ENCODE measurements around the gene F10. TPM values are rescaled to one million over a fixed set of nuclear protein-coding genes. Genes with fewer than 3 reads are reported as not detected.
A peak's percentile ranks its signal among the peaks of the same experiment; 100 is the strongest.

F10 gene
- total and polyA plus RNA-seq, 4 donors, result 2.5 to 18.8 (median 7.7) TPM

GRCh38 chr13:113152984-113153809 lies 30.6 kb downstream of the F10 start:
- DNase-seq, result peak; percentile 40 to 45 (median 41)
- Histone ChIP-seq H3K27me3 (ENCODE audit: control insufficient read depth in 3 of 3, insufficient read depth in 3 of 3, low read length in 2 of 3) (peaks cover 0 to 6% (median 2%) of the 10 kb centered on the region in 3 donors), H3K4me3 (peak overlapping the region; percentile 25), H3K27ac (ENCODE audit: low read depth in 1 of 2, low read length in 1 of 2) (peak overlapping the region; percentile 55 to 90), H3K36me3 (ENCODE audit: control insufficient read depth in 4 of 4, insufficient read depth in 4 of 4, low read length in 4 of 4) (no peaks in the 10 kb centered on the region), H3K9me3 (ENCODE audit: control insufficient read depth in 4 of 4, insufficient read depth in 3 of 4, low read length in 3 of 4) (no peaks in the 10 kb centered on the region), H3K4me1 (ENCODE audit: control insufficient read depth in 5 of 5, insufficient read depth in 5 of 5, low read length in 5 of 5) (peaks cover 0 to 21% (median 4%) of the 10 kb centered on the region in 5 donors), H3K9ac (ENCODE audit: insufficient read depth in 1 of 2, low read length in 2 of 2) (peak overlapping the region in 1 of 2 donors; percentile 78)
- peak; percentile 51 for ATAC-seq (ENCODE audit: insufficient read depth, low FRiP score)
- no peak for TF ChIP-seq CTCF (IDR thresholded peaks at IDR 0.05; ENCODE audit: control extremely low read depth, extremely low read depth)
- WGBS, 2 donors, result 5 to 18% methylated on average over 55 to 60 of the region's 60 CpGs

GRCh38 chr13:113153810-113154748 lies 31.5 kb downstream of the F10 start:
- peak; percentile 67 for ATAC-seq (ENCODE audit: insufficient read depth, low FRiP score)
- Histone ChIP-seq H3K4me1 (ENCODE audit: control insufficient read depth in 5 of 5, insufficient read depth in 5 of 5, low read length in 5 of 5) (peaks cover 0 to 21% (median 4%) of the 10 kb centered on the region in 5 donors), H3K27ac (ENCODE audit: low read depth in 1 of 2, low read length in 1 of 2) (peak overlapping the region; percentile 26 to 90)

GRCh38 chr13:113155201-113155600 lies 32.6 kb downstream of the F10 start:
- DNase-seq (peak in 1 of 3 donors; percentile 12), ATAC-seq (ENCODE audit: insufficient read depth, low FRiP score) (no peak)
- H3K27me3 ChIP-seq (ENCODE audit: control insufficient read depth in 3 of 3, insufficient read depth in 3 of 3, low read length in 2 of 3), result peaks cover 0 to 6% (median 2%) of the 10 kb centered on the region in 3 donors
- TF ChIP-seq CTCF (IDR thresholded peaks at IDR 0.05; ENCODE audit: control extremely low read depth, extremely low read depth), result no peak
- H3K4me1 ChIP-seq (ENCODE audit: control insufficient read depth in 5 of 5, insufficient read depth in 5 of 5, low read length in 5 of 5), result peaks cover 0 to 21% (median 4%) of the 10 kb centered on the region in 5 donors
- no peaks in the 10 kb centered on the region for H3K36me3 ChIP-seq (ENCODE audit: control insufficient read depth in 4 of 4, insufficient read depth in 4 of 4, low read length in 4 of 4)
- WGBS, 2 donors, result 81 to 93% methylated on average over 3 of the region's 3 CpGs
- H3K4me3 ChIP-seq, result no peak overlapping the region
- H3K9me3 ChIP-seq (ENCODE audit: control insufficient read depth in 4 of 4, insufficient read depth in 3 of 4, low read length in 3 of 4), result no peaks in the 10 kb centered on the region
- no peak overlapping the region for H3K27ac ChIP-seq (ENCODE audit: low read depth in 1 of 2, low read length in 1 of 2)
- no peak overlapping the region for H3K9ac ChIP-seq (ENCODE audit: insufficient read depth in 1 of 2, low read length in 2 of 2)

More at GRCh38 chr13:113153810-113154748, 31.5 kb downstream of the F10 start:
- peak overlapping the region in 1 of 2 donors; percentile 78 for H3K9ac ChIP-seq (ENCODE audit: insufficient read depth in 1 of 2, low read length in 2 of 2)
- H3K9me3 ChIP-seq (ENCODE audit: control insufficient read depth in 4 of 4, insufficient read depth in 3 of 4, low read length in 3 of 4), result no peaks in the 10 kb centered on the region
- H3K36me3 ChIP-seq (ENCODE audit: control insufficient read depth in 4 of 4, insufficient read depth in 4 of 4, low read length in 4 of 4), result no peaks in the 10 kb centered on the region
- H3K4me3 ChIP-seq, result no peak overlapping the region
- DNase-seq, result peak; percentile 78 to 83 (median 83)
- 4 to 6% methylated on average over 28 to 36 of the region's 76 CpGs for WGBS, 2 donors
- H3K27me3 ChIP-seq (ENCODE audit: control insufficient read depth in 3 of 3, insufficient read depth in 3 of 3, low read length in 2 of 3), result peaks cover 0 to 6% (median 2%) of the 10 kb centered on the region in 3 donors
- TF ChIP-seq CTCF (IDR thresholded peaks at IDR 0.05; ENCODE audit: control extremely low read depth, extremely low read depth), result no peak

Data from lung (tissue), 12 donors.